ENCODE data around the gene MARCHF10. TPM values are rescaled to one million over a fixed set of nuclear protein-coding genes. Genes with fewer than 3 reads are reported as not detected.

MARCHF10 gene
- total and polyA plus RNA-seq, 2 experiments from 2014 or later: 1.8 to 2.1 TPM

DNA sequence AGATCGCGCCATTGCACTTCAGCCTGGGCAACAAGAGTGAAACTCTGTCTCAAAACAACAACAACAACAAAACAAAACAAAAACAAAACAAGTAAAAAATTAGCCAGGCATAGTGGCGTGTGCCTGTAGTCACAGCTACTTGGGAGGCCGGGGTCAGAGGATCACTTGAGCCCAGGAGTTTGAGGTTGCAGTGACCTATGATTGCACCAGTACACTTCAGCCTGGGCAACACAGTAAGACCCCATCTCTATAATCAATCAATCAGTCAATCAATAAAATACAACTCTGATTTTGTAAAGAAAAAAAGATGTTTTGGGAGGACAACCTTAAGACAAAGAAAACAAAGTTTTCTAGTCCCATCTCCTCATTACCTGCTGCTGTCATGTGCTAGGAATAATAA is 51.9 kb downstream of the MARCHF10 start:
- no peak overlapping the region for H3K9ac ChIP-seq
- no peaks in the 10 kb centered on the region for H4K20me1 ChIP-seq (ENCODE audit: insufficient read depth)
- H3K79me2 ChIP-seq (ENCODE audit: insufficient read depth): no peaks in the 10 kb centered on the region
- H3K27me3 ChIP-seq (replicated peaks; ENCODE audit: insufficient read depth): no peaks in the 10 kb centered on the region
- H3K4me3 ChIP-seq: no peak overlapping the region
- DNase-seq: no peak
- H3F3A ChIP-seq (ENCODE audit: insufficient read depth): peaks cover 32% of the 10 kb centered on the region
- H3K4me2 ChIP-seq (ENCODE audit: unreplicated experiment): no peak overlapping the region
- H3K9me2 ChIP-seq (ENCODE audit: insufficient read depth): no peaks in the 10 kb centered on the region
- WGBS, 2 experiments (ENCODE audit: low coverage in 1 of 2, low lambda C conversion rate in 2 of 2, missing lambda C conversion rate in 2 of 2): 95 to 99% methylated on average over 4 of the region's 4 CpGs
- H3K4me1 ChIP-seq (ENCODE audit: insufficient read depth): peaks cover 40% of the 10 kb centered on the region
- H3K27ac ChIP-seq: no peak overlapping the region
- no peak overlapping the region for H2AFZ ChIP-seq
- no peak for TF ChIP-seq EZH2phosphoT487 (IDR thresholded peaks at IDR 0.05; ENCODE audit: insufficient read depth, low read depth)
- no peak for TF ChIP-seq EZH2 (IDR thresholded peaks at IDR 0.05; ENCODE audit: insufficient read depth, poor library complexity, severe bottlenecking)
- H3K36me3 ChIP-seq (ENCODE audit: low read depth): no peaks in the 10 kb centered on the region
- H3K9me3 ChIP-seq (ENCODE audit: low read depth): no peaks in the 10 kb centered on the region
- in situ Hi-C loops (cut with MboI): no loop called here

DNA sequence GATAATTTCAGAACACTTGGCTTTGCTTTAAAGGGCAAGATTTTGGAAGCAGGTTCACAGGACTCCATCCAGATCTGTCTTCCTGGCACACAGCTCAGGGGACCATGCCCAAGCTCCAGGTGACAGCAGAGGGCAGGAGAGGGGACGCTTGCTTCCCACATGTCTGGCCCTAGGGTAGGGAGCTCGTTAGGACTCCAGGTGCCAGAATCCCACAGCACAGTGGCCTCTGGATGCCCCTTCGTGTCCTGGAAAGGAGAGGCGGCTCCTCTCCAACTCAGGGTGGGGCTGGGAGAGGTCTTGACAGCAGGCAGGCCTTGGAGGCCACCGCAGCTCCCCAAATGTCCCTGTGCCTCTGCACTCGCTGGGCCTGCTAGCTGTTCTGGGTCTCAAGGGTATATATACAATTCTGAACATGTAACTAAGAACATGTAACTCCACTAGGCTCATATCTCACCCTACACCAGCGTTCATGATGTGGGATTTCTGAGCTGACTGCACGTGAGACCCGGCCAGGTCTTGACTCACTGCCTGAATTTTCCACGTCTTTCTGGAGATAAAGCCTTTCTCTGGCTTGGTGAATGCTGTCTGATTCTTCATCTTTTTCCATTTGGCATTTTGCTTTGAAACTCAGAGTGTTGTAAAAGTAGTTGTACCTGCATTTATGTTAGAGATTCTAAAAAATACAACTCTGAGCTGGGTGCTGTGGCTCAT is 52.8 kb downstream of the MARCHF10 start:
- peaks cover 25% of the 10 kb centered on the region for H3F3A ChIP-seq (ENCODE audit: insufficient read depth)
- H3K36me3 ChIP-seq (ENCODE audit: low read depth): no peaks in the 10 kb centered on the region
- no peak overlapping the region for H3K4me2 ChIP-seq (ENCODE audit: unreplicated experiment)
- H3K4me1 ChIP-seq (ENCODE audit: insufficient read depth): peaks cover 31% of the 10 kb centered on the region
- no peak overlapping the region for H2AFZ ChIP-seq
- no peaks in the 10 kb centered on the region for H3K9me3 ChIP-seq (ENCODE audit: low read depth)
- TF ChIP-seq EZH2phosphoT487 (IDR thresholded peaks at IDR 0.05; ENCODE audit: insufficient read depth, low read depth): no peak
- TF ChIP-seq EZH2 (IDR thresholded peaks at IDR 0.05; ENCODE audit: insufficient read depth, poor library complexity, severe bottlenecking): no peak
- H3K9me2 ChIP-seq (ENCODE audit: insufficient read depth): no peaks in the 10 kb centered on the region
- WGBS, 2 experiments (ENCODE audit: low coverage in 1 of 2, low lambda C conversion rate in 2 of 2, missing lambda C conversion rate in 2 of 2): 42 to 46% methylated on average over 10 of the region's 10 CpGs
- H3K4me3 ChIP-seq: no peak overlapping the region
- no peaks in the 10 kb centered on the region for H3K79me2 ChIP-seq (ENCODE audit: insufficient read depth)
- H4K20me1 ChIP-seq (ENCODE audit: insufficient read depth): no peaks in the 10 kb centered on the region
- in situ Hi-C loops (cut with MboI): no loop called here
- H3K27me3 ChIP-seq (replicated peaks; ENCODE audit: insufficient read depth): no peaks in the 10 kb centered on the region
- DNase-seq: peak; percentile 50
- H3K27ac ChIP-seq: no peak overlapping the region
- no peak overlapping the region for H3K9ac ChIP-seq

- Histone ChIP-seq H3K9ac (no peak overlapping the region), H3K4me1 (ENCODE audit: insufficient read depth) (peaks cover 26% of the 10 kb centered on the region), H3K4me2 (ENCODE audit: unreplicated experiment) (no peak overlapping the region), H3F3A (ENCODE audit: insufficient read depth) (peaks cover 19% of the 10 kb centered on the region), H3K9me3 (ENCODE audit: low read depth) (no peaks in the 10 kb centered on the region), H3K9me2 (ENCODE audit: insufficient read depth) (no peaks in the 10 kb centered on the region), H3K27me3 (replicated peaks; ENCODE audit: insufficient read depth) (no peaks in the 10 kb centered on the region), H3K36me3 (ENCODE audit: low read depth) (no peaks in the 10 kb centered on the region), H2AFZ (no peak overlapping the region), H3K27ac (no peak overlapping the region), H4K20me1 (ENCODE audit: insufficient read depth) (no peaks in the 10 kb centered on the region), H3K4me3 (no peak overlapping the region), H3K79me2 (ENCODE audit: insufficient read depth) (no peaks in the 10 kb centered on the region)
- in situ Hi-C loops (cut with MboI): no loop called here
- 87 to 92% methylated on average over 4 of the region's 4 CpGs for WGBS, 2 experiments (ENCODE audit: low coverage in 1 of 2, low lambda C conversion rate in 2 of 2, missing lambda C conversion rate in 2 of 2)
- TF ChIP-seq EZH2phosphoT487 (IDR thresholded peaks at IDR 0.05; ENCODE audit: insufficient read depth, low read depth) (no peak), EZH2 (IDR thresholded peaks at IDR 0.05; ENCODE audit: insufficient read depth, poor library complexity, severe bottlenecking) (no peak)
- no peak for DNase-seq
Observed at GRCh38 chr17:62754631-62755030, 53.5 kb downstream of the MARCHF10 start.

GRCh38 chr17:62753562-62753961 is 54.6 kb downstream of the MARCHF10 start:
- H3K4me2 ChIP-seq (ENCODE audit: unreplicated experiment): no peak overlapping the region
- in situ Hi-C loops (cut with MboI): no loop called here
- H3K9ac ChIP-seq: no peak overlapping the region
- peaks cover 16% of the 10 kb centered on the region for H3F3A ChIP-seq (ENCODE audit: insufficient read depth)
- H2AFZ ChIP-seq: no peak overlapping the region
- H3K27ac ChIP-seq: no peak overlapping the region
- 97 to 99% methylated on average over 7 of the region's 7 CpGs for WGBS, 2 experiments (ENCODE audit: low coverage in 1 of 2, low lambda C conversion rate in 2 of 2, missing lambda C conversion rate in 2 of 2)
- H3K9me2 ChIP-seq (ENCODE audit: insufficient read depth): no peaks in the 10 kb centered on the region
- no peak for DNase-seq
- no peaks in the 10 kb centered on the region for H3K9me3 ChIP-seq (ENCODE audit: low read depth)
- no peaks in the 10 kb centered on the region for H3K36me3 ChIP-seq (ENCODE audit: low read depth)
- H3K27me3 ChIP-seq (replicated peaks; ENCODE audit: insufficient read depth): no peaks in the 10 kb centered on the region
- no peaks in the 10 kb centered on the region for H3K79me2 ChIP-seq (ENCODE audit: insufficient read depth)
- H3K4me1 ChIP-seq (ENCODE audit: insufficient read depth): peaks cover 22% of the 10 kb centered on the region
- no peak overlapping the region for H3K4me3 ChIP-seq
- TF ChIP-seq EZH2 (IDR thresholded peaks at IDR 0.05; ENCODE audit: insufficient read depth, poor library complexity, severe bottlenecking): no peak
- TF ChIP-seq EZH2phosphoT487 (IDR thresholded peaks at IDR 0.05; ENCODE audit: insufficient read depth, low read depth): no peak
- no peaks in the 10 kb centered on the region for H4K20me1 ChIP-seq (ENCODE audit: insufficient read depth)
